Measurements from ENCODE around the gene STK32C. TPM values are rescaled to one million over a fixed set of nuclear protein-coding genes. Genes with fewer than 3 reads are reported as not detected.

Gene STK32C
- total RNA-seq, 1 experiment from 2014 or later = 58.2 TPM

DNA sequence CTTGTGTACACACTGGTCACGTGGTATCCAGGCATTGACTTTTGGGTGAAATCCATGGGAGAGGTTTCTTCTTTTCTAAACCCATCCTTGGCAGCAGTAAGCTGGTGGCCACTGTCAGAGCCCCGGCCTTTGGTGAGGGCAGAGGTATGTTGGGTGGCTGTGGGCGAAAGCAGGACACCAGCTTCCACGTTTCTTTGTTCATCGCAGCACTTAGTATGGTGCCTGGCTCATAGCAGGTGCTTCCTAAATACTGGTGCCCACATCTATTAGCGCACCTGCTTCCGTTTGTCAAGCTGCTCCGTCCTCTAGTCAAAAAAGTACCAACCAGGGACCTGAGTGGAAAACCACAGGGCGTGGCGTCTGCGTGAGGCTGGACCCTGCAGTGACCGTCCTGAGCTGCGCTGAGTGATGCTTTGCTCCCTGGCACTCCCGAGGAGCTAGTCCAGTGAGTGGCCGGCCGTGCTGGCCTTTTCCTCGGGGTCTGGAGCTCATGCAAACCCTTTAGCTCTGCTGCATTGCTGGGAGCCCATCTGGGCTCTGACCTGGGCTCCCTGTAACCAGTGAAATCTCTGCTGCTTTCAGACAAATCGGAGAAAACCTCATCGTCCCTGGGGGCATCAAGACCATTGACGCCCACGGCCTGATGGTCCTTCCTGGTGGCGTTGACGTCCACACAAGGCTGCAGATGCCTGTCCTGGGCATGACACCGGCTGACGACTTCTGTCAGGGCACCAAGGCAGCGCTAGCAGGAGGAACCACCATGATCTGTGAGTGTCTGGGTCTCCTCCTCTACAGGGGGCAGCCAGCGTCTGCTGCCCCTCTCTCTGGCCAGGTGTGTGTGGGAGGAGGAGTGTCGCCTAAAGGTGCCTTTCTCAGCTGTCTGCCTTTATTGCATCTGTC lies 115.4 kb downstream of the STK32C start:
- DNase-seq (ENCODE audit: extremely low read depth, low read depth) = no peak

DNA sequence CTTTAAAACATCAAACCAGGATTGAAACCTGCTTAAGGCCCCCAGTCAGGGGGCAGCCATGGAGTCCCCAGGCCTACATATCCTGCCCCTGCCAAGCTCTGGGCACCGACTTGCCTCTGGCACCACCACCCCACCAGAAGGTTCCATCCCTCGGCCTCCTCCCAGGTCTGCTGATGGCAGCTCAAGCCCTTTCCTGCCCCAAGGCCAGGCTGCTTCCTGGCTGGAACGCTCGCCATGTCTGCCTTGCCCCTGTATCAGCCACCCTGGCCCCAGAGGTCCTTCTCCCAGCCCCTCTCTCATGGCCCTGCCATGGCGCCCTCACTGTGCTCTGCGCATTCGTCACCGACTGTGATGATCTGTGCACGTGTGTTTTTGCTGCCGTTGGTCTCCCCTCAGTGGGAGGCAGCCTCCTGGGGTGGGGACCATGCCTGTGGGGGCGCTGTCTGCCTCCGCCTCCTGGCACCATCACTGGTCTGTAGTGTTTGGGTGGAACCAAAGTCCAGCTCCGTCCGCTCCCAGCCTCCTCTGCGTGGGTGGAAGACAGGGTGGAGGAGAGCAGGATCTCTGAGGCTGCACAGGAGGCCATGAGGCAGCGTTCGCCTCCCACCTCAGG lies 117.8 kb downstream of the STK32C start:
- DNase-seq (ENCODE audit: extremely low read depth, low read depth) = no peak

DNA sequence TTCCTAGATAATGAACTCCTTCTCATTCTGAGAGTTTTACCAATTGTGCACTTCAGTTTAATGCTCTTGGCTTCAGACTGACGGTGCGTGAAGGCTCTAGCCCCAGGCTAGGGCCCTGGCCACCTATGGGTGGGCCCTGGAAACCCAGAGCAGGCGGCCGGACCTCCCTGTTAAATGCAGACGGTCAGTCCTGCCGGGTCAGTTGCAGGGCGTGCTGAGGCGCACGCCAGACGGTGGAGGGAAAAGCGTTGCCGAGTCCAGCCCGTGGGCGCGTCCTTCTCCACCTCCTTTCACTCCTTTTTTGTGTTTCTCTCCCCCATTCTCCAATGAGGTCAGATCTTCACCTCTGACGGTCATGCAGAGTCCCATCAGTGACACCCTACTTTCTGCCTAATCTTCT lies 118.7 kb downstream of the STK32C start:
- DNase-seq (ENCODE audit: extremely low read depth, low read depth) = no peak

DNA sequence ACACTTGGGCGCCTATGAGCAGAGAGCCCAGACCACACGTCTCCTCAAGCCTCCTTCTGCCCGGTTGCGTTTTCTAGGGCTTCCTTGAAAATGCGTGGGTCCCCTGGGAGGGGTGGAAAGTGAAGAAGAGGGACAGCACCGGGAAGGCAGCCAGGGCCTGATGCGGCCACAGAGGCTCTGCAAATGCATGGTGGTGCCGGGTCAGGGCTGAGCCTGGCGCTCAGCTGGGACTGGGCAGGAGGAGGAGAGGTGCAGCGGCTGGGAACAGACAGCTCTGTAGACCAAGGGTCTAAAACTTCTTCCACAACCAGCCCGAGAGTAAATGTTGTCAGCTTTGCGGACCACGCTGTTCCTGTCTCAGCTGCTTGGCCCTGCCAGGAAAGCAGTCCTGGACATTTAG lies 119.4 kb downstream of the STK32C start:
- DNase-seq (ENCODE audit: extremely low read depth, low read depth) = no peak

DNA sequence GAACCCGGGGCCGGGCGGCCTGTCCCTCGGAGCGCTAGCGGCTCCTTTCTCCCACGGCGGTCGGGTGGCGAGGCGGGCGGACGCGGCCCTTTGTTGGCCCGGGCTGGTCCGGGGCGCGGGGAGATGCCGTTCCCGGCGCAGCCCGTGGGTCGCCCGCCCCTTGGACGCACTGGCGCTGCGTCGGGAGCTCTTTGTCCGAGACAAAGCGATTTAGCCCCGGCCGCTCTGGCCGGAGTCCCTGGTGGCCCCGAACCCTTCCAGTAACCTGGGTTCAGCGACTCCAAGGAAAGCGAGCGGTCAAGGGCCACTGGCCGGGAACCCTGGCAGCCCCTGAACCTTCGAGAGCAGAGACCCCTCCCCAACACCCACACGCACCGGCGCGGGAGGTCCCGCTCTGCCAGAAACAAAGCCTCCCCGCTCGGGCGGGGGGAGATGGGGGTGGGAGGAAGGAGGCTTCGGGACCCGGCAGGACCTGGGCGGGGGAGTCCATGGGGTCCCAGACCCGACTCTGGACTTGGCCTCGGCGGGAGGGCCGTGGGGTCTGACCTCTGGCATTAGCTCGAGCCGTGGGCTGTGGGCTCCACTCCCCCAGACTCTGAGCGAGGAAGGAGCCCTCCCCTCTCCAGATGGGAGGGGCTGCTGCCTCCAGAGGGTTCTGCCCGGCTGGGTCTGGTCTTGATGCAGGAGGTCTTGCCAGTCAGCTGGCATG lies 120.2 kb downstream of the STK32C start:
- DNase-seq (ENCODE audit: extremely low read depth, low read depth) = no peak

DNA sequence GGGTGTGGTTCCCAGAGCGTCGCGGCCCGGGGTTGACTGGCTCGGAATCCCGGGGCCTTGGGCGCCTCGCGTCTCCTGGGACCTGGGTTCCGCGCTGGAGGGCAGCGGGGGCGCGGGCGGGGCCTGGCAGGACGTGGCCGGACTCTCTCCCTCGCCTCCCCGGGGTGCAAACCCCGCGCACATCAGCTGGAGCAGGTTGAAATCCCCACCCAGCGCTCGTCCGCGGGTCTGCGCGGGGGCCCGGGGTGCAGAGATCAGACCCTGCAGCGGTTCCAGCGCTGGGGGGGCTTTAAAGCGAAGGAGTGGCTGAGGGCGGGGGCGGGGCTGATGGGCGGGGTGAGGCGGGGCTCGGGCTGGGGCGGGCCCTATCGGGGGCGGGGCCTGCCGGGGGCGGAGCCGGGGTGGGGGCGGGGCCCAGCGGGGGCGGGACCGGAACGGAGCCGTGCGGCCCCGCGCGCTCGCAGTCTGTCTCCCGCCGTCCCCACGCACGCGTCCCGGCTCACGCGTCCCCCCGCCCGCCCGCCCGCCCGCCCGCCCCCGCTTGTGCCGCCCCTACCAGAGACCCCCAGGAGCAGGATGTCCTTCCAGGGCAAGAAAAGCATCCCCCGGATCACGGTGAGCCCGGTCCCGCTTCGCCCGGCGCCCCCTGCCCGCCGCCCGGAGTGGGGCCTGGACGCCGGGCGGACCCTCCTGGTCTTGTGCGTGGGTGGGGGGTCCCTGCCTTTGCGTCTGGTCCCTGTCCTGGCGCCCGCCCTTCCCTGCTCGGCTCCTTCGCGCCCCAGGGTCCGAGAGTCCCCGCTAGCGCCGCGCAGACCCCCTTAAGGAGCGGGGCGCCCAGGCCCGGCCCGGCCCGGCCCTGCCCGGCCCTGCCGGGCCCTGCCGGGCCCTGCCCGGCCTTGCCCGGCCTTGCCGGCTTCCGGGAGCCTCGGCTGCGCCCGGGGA lies 121.0 kb downstream of the STK32C start, which contains the start of gene DPYSL4:
Gene DPYSL4, plus strand, starts transcription at position 461 of the 942 bp plus-strand sequence. Its CDS starts 116 bp downstream, at position 577.
- DNase-seq (ENCODE audit: extremely low read depth, low read depth) = no peak

DNA sequence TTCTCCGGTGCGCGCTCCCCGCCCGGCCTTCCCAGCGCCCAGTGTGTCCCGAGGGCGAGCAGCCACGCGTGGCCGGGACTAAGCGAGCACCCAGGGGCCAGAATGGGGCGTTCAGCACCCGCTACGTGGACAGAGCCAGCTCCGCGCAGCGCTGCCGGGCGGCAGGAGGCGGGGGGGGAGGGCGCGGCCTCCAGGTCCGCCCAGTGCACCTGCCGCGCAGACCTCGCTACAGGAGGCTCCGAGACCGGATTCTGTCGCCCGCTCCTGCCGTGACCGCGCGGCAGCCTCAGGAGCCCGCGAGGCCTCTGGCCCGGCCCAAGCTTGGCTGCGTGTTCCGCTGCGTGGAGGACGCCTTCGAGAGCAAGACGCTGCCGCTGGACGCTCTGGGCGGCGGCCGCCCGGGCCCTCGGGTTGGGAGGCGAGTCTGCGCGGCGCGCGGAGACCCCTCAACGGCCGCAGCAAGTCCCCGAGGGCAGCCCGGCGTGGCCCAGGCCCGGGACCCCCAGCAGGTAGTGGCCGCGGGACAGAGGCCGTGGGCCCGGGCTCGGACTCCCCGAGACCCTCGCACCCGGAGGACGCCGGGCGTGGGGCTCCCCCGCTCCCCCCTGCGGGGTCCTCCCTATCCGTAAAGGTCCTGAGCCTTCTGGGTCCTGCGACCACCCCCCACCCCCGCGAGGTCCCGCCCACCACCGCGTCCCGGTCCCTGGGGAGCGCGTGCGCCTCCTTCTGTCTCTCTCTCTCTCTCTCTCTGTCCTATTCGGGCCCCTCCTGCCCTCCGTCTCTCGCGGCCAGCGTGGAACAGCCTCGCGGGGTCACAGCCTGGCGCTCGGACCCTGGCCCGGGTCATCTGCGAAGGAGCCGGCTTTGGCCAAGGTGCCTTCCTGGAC lies 121.9 kb downstream of the STK32C start:
- no peak for DNase-seq (ENCODE audit: extremely low read depth, low read depth)

DNA sequence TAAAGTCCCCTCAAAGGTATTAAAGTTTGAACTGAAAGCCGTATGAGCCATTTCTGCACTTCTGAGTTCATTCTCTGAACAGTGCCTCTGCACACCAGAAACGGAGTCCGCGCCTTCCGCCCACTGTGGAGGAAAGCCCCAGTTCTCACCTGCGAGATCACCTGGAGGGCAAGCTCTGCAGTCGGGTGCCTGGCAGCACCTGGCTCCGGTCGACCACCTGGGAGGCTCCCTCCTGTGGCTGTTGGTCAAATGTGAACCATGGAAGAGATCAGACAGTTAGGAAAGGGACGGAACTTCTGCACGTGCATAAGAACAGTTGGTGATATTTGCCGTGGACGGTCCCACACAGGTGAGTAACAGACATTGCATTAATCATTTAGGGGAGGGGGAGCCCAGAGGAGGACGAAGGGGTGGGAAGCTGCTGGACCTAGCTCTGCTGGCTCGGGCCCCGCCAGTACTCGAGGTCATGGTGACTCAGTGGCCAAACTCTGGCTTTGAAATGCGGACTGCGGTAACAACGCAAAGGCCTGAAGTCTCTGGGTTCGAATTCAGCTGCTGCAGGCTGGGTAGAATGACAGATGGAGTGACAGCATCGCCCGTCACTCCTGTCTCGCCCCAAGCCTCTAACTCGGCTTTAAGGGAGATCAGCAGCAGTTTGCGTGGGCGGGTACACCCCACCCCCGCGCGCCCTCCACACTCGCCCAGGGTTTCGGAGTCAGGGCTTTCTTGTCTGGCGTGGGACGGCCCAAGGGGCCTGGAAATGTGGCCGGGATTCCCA lies 122.7 kb downstream of the STK32C start:
- DNase-seq (ENCODE audit: extremely low read depth, low read depth) = no peak

DNA sequence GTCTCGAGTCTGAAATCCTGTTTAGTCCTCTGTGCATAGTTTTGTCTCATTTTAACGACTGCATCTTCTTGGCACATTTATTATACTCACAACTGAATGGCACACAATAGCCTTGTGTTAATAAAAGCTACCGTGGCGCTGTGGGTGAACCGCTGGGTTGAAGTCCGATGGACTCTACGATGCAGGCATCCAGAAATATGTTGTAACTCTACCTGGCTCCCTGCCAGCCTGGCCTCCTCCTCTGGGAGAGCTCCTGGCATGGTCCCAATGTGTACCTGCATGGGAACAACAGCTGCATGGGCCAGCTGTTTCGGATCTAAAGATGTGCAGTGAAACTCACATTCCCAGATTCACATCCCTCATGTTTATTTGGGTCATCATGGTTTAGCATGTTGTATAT lies 124.7 kb downstream of the STK32C start:
- DNase-seq (ENCODE audit: extremely low read depth, low read depth) = no peak

DNA sequence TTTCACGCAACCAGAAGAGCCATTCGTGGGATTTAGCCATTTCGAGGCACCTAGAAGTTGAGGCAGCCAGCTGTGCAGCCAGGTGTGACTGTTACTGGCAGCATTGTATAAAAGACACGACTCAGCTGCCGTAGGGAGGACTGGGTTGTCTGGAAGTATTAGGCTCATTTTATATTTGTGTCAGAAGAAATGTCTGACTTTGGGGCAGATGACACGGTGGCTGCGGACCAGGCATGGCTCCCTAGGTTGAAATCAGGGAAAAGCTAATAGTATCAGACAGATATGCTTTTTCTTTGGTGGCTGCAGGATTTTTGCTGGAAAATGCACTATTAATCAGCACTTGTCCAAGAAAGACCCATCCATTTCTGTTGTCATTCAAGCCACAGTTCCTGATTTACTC lies 125.2 kb downstream of the STK32C start:
- DNase-seq (ENCODE audit: extremely low read depth, low read depth) = no peak

DNA sequence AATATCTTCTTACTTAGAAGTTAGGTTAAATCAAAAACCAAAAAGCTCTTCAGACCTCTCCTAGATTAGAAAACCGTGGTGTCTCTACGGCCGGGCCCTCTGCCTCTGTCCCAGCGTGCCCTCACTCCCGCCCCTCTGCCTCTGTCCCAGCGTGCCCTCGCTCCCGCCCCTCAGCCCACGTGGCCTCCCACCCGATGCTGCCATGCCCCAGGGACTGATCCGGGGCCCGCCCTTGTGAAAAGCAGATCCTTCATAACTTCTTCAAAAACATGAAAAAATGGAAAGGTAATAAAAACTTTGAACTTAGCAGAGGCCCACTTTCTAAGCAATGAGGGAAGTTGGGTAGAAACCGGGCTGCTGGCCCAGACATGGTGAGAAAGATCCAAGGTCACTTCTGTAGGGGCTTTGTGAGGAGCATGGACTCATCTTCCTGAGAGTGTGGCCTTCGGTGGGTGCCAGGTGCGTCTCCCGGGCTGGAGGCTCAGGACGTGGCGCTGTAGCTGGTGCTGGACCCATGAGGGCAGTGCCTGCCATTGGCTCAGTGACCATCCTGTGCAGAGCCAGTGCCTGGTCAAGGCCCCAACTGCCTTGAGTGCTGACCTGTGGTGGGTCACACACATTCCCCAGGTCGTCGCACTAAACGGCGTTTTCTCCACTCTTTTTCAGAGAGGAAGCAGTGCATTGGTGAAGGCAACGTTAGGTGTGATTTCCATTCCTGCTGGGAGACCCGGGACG lies 125.9 kb downstream of the STK32C start:
- DNase-seq (ENCODE audit: extremely low read depth, low read depth) = no peak

DNA sequence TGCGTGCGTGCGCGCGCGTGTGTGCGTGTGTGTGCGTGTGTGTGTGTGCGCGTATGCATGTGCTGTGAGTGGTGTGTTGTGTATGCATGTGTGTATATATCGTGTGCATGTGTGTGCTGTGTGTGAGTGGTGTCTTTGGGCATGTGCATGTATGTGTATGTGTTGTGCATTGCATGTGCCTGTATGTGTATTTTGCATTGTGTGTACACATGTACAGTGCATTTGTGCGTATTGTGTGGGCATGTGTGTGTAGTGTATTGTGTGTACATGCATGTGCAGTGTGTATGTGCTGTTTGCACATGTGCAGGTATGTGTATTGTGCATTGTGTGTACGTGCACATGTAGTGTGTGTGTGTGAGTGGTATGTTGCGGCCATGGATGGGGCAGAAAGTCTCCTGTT lies 127.0 kb downstream of the STK32C start:
- DNase-seq (ENCODE audit: extremely low read depth, low read depth) = no peak

DNA sequence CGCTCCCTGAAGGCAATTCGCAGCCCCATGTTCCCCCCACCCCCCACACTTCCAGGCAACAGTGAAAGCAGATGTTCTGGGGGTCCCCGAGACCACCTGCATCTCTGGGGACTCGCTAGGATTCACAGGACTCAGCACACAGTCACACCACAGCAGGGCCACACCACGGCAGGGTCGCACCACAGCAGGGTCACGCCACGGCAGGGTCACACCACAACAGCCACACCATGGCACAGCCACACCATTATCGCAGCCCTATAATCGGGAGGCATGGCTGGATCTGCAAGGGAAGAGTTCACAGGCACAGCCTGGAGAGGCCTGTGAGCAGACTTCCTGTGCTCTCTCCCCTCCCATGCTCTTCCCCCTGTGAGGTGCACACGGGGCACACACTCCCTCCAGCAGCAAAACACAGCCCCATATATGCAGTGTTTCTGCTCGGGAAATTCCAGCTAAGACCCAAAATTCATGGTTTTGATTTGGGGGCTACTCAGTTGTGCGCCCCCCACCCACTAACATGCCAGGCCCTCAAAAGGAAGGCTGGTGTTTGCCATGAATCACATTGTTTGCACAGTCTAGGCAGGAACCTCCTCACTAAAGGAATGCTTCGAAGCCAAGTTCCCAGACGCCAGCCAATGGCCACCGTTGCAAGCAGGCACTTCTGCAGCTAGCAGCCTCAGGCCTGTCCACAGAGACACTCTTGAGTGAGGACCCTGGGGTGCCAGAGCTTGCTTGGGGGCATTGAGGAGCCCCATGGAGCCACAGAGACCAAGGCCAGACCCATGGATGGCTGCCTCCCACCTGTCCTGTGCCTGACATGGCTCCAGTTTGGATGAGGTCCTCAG lies 128.0 kb downstream of the STK32C start:
- no peak for DNase-seq (ENCODE audit: extremely low read depth, low read depth)

DNA sequence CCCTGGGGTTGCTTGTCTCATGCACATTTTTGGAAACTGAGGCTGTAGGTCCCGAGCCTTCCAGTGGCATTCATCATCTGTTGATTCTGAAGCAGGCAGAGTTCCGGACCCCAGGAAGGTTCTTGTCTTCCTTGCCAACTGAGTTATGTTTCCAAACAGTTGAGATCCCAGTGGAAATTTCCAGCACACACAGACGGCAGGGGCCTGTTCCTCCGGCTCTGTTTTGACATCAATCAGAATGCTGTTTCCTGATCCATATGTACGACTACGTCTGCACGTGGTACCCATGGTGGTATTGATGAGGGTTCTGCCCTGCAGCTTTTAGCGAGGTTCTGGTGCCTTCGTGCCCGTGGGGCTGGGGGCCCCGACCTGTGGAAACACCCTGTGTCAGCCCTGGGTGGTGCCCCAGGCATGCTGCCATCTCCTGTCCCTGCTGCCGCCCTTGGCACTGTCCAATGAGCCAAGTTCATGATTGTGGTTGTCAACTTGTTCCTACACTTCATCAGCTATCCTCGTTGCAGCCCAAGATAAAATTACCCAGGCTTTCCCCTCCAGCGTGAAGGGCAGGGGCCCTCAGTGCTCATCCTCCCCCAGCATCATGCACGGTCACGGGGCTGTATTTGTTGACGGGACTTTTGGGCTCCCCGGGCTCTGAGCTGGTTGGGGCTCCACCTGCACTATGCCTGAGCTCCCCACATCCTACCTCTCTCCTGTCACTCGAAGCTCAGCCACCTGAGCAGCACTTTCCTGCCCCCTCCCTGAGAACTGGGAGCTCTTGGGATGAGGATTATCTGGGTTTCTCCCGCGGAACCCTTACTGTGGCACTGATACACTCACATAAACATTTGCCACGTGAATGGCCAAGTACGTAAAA lies 128.8 kb downstream of the STK32C start:
- DNase-seq (ENCODE audit: extremely low read depth, low read depth) = no peak

DNA sequence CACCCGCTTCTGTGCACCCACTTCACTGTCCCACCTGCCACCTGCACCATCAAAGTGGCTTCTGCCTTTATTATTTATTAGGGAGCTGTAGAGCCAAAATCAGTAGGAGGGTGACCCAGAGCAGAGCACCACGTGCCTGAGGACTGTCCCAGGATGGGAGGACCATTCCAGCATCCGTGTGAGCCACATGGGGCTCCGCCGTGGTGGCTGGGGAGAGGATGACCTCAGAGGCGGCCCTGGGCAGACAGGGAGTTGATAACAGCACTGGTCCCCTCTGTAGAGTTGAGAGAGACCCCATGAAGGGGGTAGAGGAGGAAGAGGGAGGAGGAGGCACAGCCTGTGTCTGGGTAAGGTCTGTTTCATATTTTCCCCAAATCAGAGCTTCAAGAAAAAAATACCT lies 129.7 kb downstream of the STK32C start:
- no peak for DNase-seq (ENCODE audit: extremely low read depth, low read depth)

All from NCI-H460 (cell line).